Stomach (tissue), 9 donors: ENCODE results near the gene IFNGR1. TPM values are rescaled to one million over a fixed set of nuclear protein-coding genes. Genes with fewer than 3 reads are reported as not detected.
A peak's percentile ranks its signal among the peaks of the same experiment; 100 is the strongest.

ENCODE experiments used
- DNase-seq, 2 donors: peaks; one replicate each; pipeline versions ENCODE4 v3.0.0 to v3.0.0-alpha.2; 2013 to 2019
- H3K27ac ChIP-seq, 5 donors: fragments of 200-600 bp in 4 of 5; sonication (generic) in 4 of 5; one replicate each; pipeline ENCODE4 v1.5.1; 2013 to 2019; ENCODE audit warnings: mild to moderate bottlenecking in 1 of 5, moderate library complexity in 1 of 5
- H3K27me3 ChIP-seq, 3 donors: fragments of 200-600 bp; sonication (generic); one replicate each; pipeline ENCODE4 v1.5.1; 2017 to 2019; ENCODE audit warnings: mixed run types in 1 of 3
- H3K36me3 ChIP-seq, 4 donors: fragments of 200-600 bp; sonication (generic); 1 replicate in 3 of 4; 2 replicates in 1 of 4; pipeline ENCODE4 v1.5.1; 2016 to 2019
- H3K4me1 ChIP-seq, 4 donors: fragments of 200-600 bp; sonication (generic); one replicate each; pipeline ENCODE4 v1.5.1; 2016 to 2019
- H3K4me3 ChIP-seq, 4 donors: fragments of 200-600 bp; sonication (generic) in 3 of 4; one replicate each; pipeline ENCODE4 v1.5.1; 2016 to 2019; ENCODE audit warnings: mild to moderate bottlenecking in 1 of 4
- H3K9me3 ChIP-seq, 4 donors: fragments of 200-600 bp; sonication (generic); one replicate each; pipeline ENCODE4 v1.5.1; 2016 to 2019
- EP300 ChIP-seq: sonication (generic); formaldehyde crosslinking; IDR thresholded peaks from one replicate; pipeline ENCODE4 v1.6.1; 2017; ENCODE audit warnings: antibody characterized with exemption
- POLR2A ChIP-seq, 4 donors: fragments of 450-650 bp; IDR thresholded peaks; one replicate each; pipeline ENCODE4 v1.6.1; 2016; ENCODE audit warnings: antibody characterized with exemption in 4 of 4, control low read depth in 2 of 4, mild to moderate bottlenecking in 1 of 4, moderate library complexity in 1 of 4
- POLR2AphosphoS5 ChIP-seq, 3 donors: sonication (generic); formaldehyde crosslinking; IDR thresholded peaks; one replicate each; pipeline ENCODE4 v1.6.1; 2016; ENCODE audit warnings: antibody characterized with exemption in 3 of 3
- WGBS, 5 donors: extraction: QIAGEN DNeasy Blood & Tissue Kit in 3 of 5; methylation state at CpG; one replicate each; pipeline versions ENCODE4 v1.1.5 to v1.1.7; 2013 to 2018; 5-methylcytosine and 5-hydroxymethylcytosine counted together
- intact Hi-C: fragments of 100-400 bp; cut with DNase I; formaldehyde crosslinking; loops from one replicate; pipeline ENCODE4 v1.15.1; 2023; ENCODE audit warnings: low total_unique reads
- polyA plus RNA-seq, 3 donors: library from polyadenylated mRNA; stranded (reverse); fragments of 200-250 nt; gene quantifications; one replicate each; pipeline ENCODE4 v1.2.3, GENCODE V29; 2013
- total RNA-seq, 5 donors: library from RNA; depleted of rRNA; stranded (reverse); fragments of >200 nt; gene quantifications; one replicate each; pipeline versions ENCODE4 v1.1.0 to v1.2.3, GENCODE V29; 2014 to 2016
- TF ChIP-seq, protein P1 (sequence below), 7 experiments: fragments of 450-650 bp in 4 of 7; fragments of 200-600 bp in 3 of 7; sonication (generic) in 3 of 7; IDR thresholded peaks; one replicate each; pipeline ENCODE4 v1.5.1; 2016 to 2019; ENCODE audit warnings: antibody characterized with exemption in 7 of 7, control low read depth in 2 of 7, mild to moderate bottlenecking in 1 of 7
- donor health status: healthy with polysubstance abuse.
- donor health status: Bipolar disorder and iron deficiency.
- donor health status: healthy.

IFNGR1 gene
- total and polyA plus RNA-seq, 8 donors, result 1.2 to 122 (median 30.0) TPM

DNA sequence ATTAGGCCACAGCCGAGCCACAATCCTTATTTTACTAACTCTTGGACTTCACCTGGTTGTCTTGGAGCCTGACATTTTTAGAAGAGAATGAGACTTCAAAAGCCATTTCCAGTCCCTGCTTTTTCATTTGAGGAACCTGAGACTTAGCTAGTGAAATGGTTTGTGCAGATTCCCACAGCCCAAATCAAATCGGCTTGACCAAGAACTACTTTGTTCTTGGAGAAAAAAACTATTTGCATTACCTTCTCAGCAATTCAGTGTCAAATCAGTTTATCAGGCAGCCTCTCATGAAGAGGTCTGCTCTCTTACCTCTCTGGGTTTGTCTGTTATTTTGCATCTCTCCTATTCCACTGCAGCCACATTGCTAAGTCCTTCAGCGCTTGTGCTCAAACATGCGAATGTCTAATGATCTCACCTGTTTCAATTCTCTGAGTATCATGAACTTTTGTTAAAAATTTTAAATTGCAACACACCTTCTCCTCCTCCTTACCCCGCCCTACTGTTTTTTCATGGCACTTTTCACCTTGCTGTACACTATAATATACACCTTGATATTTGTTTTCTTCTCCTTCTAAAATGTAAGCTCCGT is 573 bp upstream of the IFNGR1 start:
- Histone ChIP-seq H3K4me1 (peaks cover 54 to 81% (median 65%) of the 10 kb centered on the region in 4 donors), H3K9me3 (no peaks in the 10 kb centered on the region), H3K27me3 (no peaks in the 10 kb centered on the region), H3K27ac (peak overlapping the region; percentile 98 to 100 (median 99)), H3K36me3 (no peaks in the 10 kb centered on the region), H3K4me3 (peak overlapping the region; percentile 61 to 80 (median 75))
- 35 to 46% (median 36%) methylated on average over 6 of the region's 6 CpGs for WGBS, 5 donors
- no peak for DNase-seq
- TF ChIP-seq, protein P1, sequence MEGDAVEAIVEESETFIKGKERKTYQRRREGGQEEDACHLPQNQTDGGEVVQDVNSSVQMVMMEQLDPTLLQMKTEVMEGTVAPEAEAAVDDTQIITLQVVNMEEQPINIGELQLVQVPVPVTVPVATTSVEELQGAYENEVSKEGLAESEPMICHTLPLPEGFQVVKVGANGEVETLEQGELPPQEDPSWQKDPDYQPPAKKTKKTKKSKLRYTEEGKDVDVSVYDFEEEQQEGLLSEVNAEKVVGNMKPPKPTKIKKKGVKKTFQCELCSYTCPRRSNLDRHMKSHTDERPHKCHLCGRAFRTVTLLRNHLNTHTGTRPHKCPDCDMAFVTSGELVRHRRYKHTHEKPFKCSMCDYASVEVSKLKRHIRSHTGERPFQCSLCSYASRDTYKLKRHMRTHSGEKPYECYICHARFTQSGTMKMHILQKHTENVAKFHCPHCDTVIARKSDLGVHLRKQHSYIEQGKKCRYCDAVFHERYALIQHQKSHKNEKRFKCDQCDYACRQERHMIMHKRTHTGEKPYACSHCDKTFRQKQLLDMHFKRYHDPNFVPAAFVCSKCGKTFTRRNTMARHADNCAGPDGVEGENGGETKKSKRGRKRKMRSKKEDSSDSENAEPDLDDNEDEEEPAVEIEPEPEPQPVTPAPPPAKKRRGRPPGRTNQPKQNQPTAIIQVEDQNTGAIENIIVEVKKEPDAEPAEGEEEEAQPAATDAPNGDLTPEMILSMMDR (IDR thresholded peaks at IDR 0.05), result no peak
- no peak for TF ChIP-seq EP300
- no peak for TF ChIP-seq POLR2AphosphoS5 (IDR thresholded peaks at IDR 0.05)
- no peak for TF ChIP-seq POLR2A (IDR thresholded peaks at IDR 0.05)
- intact Hi-C loops, result no loop called here

DNA sequence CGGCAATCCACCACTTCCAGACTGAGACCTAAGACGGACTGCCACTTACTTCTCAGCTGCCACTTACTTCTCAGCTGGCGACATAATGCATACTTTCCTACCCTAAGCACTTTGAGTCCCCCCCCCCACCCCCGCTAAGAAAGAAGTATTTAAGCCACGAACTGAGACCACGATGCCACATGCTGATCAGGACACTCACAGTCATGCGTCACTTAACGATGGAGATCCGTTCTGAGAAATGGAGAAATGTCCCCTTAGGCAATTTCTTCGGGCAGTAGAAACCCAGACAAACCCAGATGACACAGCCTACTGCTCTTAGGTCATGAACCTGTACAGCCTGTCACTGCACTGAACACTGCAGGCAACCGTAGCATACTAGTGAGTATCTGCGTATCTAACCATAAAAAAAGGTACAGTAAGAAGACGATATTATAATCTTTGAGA is 690 bp downstream of the IFNGR1 start:
- no peaks in the 10 kb centered on the region for H3K36me3 ChIP-seq
- no peaks in the 10 kb centered on the region for H3K27me3 ChIP-seq
- peak overlapping the region; percentile 98 to 100 (median 99) for H3K27ac ChIP-seq
- peaks cover 59 to 83% (median 71%) of the 10 kb centered on the region in 4 donors for H3K4me1 ChIP-seq
- 0 to 1% (median 1%) methylated on average over 13 of the region's 13 CpGs for WGBS, 5 donors
- intact Hi-C loops, result no loop called here
- H3K4me3 ChIP-seq, result peak overlapping the region; percentile 61 to 80 (median 75)
- TF ChIP-seq, protein P1 (IDR thresholded peaks at IDR 0.05), result no peak
- TF ChIP-seq POLR2AphosphoS5 (IDR thresholded peaks at IDR 0.05), result peak in 2 of 3 donors; percentile 68 to 69
- no peaks in the 10 kb centered on the region for H3K9me3 ChIP-seq
- peak in 1 of 2 donors; percentile 77 for DNase-seq

DNA sequence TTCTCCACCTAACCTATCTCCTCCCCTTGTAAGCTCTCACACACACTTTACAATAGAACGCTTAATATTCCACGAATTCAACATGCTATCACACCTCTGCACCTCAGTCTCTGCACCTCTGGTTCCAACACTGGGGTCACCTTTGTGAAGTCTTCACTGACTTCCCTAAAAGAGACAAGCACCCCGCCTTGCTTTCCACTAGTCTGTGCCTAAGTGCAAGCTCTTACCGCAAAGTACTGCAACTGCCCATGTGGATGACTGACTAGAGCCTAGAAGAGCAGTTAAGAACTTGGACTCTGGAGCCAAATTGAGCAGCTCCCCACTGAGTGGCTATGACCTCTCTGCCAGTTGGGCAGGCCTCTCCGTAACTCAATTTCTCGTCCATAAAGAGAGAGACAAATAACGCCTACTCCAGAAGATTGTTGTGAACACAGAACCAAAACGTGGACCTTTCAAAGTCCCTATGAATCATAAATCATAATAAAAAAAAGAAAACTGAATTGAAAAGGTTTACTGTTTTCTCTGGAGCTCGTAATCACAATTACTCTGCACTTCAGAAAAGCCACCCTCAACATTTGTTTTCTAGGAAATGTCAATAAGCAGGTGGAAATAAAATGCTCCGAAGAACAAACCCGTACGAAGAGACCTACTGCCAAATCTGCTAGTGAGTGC is 1.2 kb downstream of the IFNGR1 start:
- H3K4me1 ChIP-seq, result peaks cover 60 to 83% (median 71%) of the 10 kb centered on the region in 4 donors
- H3K27ac ChIP-seq, result peak overlapping the region; percentile 98 to 100 (median 99)
- DNase-seq, result peak in 1 of 2 donors; percentile 53
- H3K36me3 ChIP-seq, result no peaks in the 10 kb centered on the region
- 14 to 21% (median 19%) methylated on average over 12 of the region's 12 CpGs for WGBS, 5 donors
- TF ChIP-seq POLR2AphosphoS5 (IDR thresholded peaks at IDR 0.05), result peak in 1 of 3 donors; percentile 14
- TF ChIP-seq EP300, result no peak
- TF ChIP-seq, protein P1 (IDR thresholded peaks at IDR 0.05), result no peak
- no peak for TF ChIP-seq POLR2A (IDR thresholded peaks at IDR 0.05)
- no peaks in the 10 kb centered on the region for H3K27me3 ChIP-seq
- H3K9me3 ChIP-seq, result no peaks in the 10 kb centered on the region
- H3K4me3 ChIP-seq, result peak overlapping the region; percentile 61 to 80 (median 75)
- intact Hi-C loops, result no loop called here

DNA sequence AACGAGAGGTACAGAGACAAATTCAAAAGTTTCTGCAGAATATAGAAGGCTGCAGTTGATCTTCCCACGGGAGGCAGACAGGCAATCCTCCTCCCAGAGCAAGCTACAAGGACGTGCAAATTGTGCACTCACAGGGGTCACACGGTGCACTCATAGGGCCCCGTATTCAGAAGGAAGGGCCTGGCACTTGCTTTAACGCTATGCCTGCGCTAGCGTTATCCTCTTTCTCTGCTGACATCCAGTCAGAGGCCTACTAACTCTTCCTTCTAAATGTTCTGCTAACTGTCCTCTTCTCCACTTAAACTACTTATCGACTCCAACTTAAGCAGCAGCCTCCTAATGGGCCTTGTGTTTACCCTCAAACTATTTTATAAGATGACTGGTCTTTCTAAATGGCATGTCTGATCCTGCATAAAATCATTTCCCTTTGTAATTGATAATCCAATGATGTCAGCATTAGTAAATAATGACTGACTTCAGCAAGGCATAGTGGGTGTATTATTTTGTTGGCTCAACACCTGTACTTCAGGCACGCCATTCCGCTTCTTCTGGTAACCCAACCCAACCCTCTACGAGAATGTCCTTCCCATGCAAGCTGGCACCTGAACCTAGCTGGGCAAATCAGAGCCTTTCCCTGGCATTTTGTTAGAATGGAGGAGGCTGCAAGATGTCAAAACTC is 2.2 kb downstream of the IFNGR1 start:
- 46 to 57% (median 51%) methylated on average over 12 of the region's 12 CpGs for WGBS, 5 donors
- H3K9me3 ChIP-seq, result no peaks in the 10 kb centered on the region
- no peaks in the 10 kb centered on the region for H3K36me3 ChIP-seq

More for the DNA sequence above, 2.2 kb downstream of the IFNGR1 start:
- H3K4me1 ChIP-seq, result peaks cover 60 to 83% (median 74%) of the 10 kb centered on the region in 4 donors
- DNase-seq, result peak in 1 of 2 donors; percentile 46
- H3K27ac ChIP-seq, result peak overlapping the region; percentile 71 to 99 (median 99)
- H3K4me3 ChIP-seq, result peak overlapping the region; percentile 61 to 80 (median 75)
- no peaks in the 10 kb centered on the region for H3K27me3 ChIP-seq
- TF ChIP-seq POLR2AphosphoS5 (IDR thresholded peaks at IDR 0.05) (peak in 1 of 3 donors; percentile 62), EP300 (no peak)
- intact Hi-C loops, result no loop called here
